Neural cell (in vitro differentiated cells): Measurements from ENCODE around the gene RET. TPM values are rescaled to one million over a fixed set of nuclear protein-coding genes. Genes with fewer than 3 reads are reported as not detected.
A peak's percentile ranks its signal among the peaks of the same experiment; 100 is the strongest.

Experiments
- H2AFZ ChIP-seq: fragments of 200-600, 300-800 bp; sonication (generic), shearing (Covaris generic); 2 replicates; pipeline ENCODE4 v1.6.0; 2014; ENCODE audit warnings: low read depth, mild to moderate bottlenecking, antibody characterized with exemption, low read length, moderate library complexity
- H3F3A ChIP-seq: fragments of 200-600 bp; shearing (Covaris generic); 2 replicates; pipeline ENCODE4 v1.6.1; 2016; ENCODE audit warnings: mild to moderate bottlenecking, moderate library complexity, mixed read lengths, antibody characterized with exemption, low read length; ENCODE audit not compliant: insufficient read depth, poor library complexity, severe bottlenecking
- H3K27ac ChIP-seq: fragments of 200-600, 300-800 bp; sonication (generic), shearing (Covaris generic); 2 replicates; pipeline ENCODE4 v1.5.1; 2014; ENCODE audit warnings: mild to moderate bottlenecking, low read length, moderate library complexity
- H3K27me3 ChIP-seq: fragments of 300-800, 200-600 bp; sonication (generic), shearing (Covaris generic); 2 replicates; pipeline ENCODE4 v1.6.0; 2014; ENCODE audit warnings: mild to moderate bottlenecking, low read depth, low read length, moderate library complexity; ENCODE audit not compliant: insufficient read depth
- H3K36me3 ChIP-seq: fragments of 300-800, 200-600 bp; sonication (generic), shearing (Covaris generic); 2 replicates; pipeline ENCODE4 v1.5.1; 2014; ENCODE audit warnings: mild to moderate bottlenecking, antibody characterized with exemption, low read length, moderate library complexity; ENCODE audit not compliant: insufficient read depth
- H3K4me2 ChIP-seq: fragments of 300-800, 200-600 bp; sonication (generic), shearing (Covaris generic); 2 replicates; pipeline ENCODE4 v1.6.0; 2014; ENCODE audit warnings: mild to moderate bottlenecking, low read length
- H3K4me3 ChIP-seq: fragments of 300-800, 200-600 bp; sonication (generic), shearing (Covaris generic); 2 replicates; pipeline ENCODE4 v1.5.1; 2014; ENCODE audit warnings: mild to moderate bottlenecking, low read length, moderate library complexity
- H3K79me2 ChIP-seq: fragments of 200-600 bp; shearing (Covaris generic); replicated peaks from 2 replicates; pipeline ENCODE4 v1.6.0; 2014; ENCODE audit warnings: mild to moderate bottlenecking, low read length, moderate library complexity; ENCODE audit not compliant: insufficient read depth
- H3K9ac ChIP-seq: fragments of 300-800, 200-600 bp; sonication (generic), shearing (Covaris generic); 2 replicates; pipeline ENCODE4 v1.6.1; 2016; ENCODE audit warnings: mild to moderate bottlenecking, low read length, mixed read lengths
- H3K9me2 ChIP-seq: fragments of 200-600 bp; shearing (Covaris generic); 2 replicates; pipeline ENCODE4 v1.6.1; 2016; ENCODE audit warnings: mild to moderate bottlenecking, low read length, mixed read lengths; ENCODE audit not compliant: insufficient read depth
- H3K9me3 ChIP-seq: fragments of 200-600, 300-800 bp; sonication (generic), shearing (Covaris generic); 2 replicates; pipeline ENCODE4 v1.6.1; 2016; ENCODE audit warnings: mild to moderate bottlenecking, mixed run types, low read length, moderate library complexity, mixed read lengths
- H4K20me1 ChIP-seq: fragments of 200-600 bp; shearing (Covaris generic); 2 replicates; pipeline ENCODE4 v1.6.1; 2016; ENCODE audit warnings: mild to moderate bottlenecking, mixed run types; ENCODE audit not compliant: insufficient read depth
- EP300 ChIP-seq: fragments of 450-650 bp; conservative IDR thresholded peaks from 2 replicates; pipeline ENCODE4 v1.6.1; 2014; ENCODE audit warnings: antibody characterized with exemption, mild to moderate bottlenecking, moderate library complexity; ENCODE audit not compliant: poor library complexity, severe bottlenecking
- EZH2 ChIP-seq: fragments of 200-600, 300-800 bp; shearing (Covaris generic), sonication (generic); IDR thresholded peaks from 2 replicates; pipeline ENCODE4 v1.6.1; 2014; ENCODE audit warnings: antibody characterized with exemption, low read length, borderline replicate concordance, mild to moderate bottlenecking; ENCODE audit not compliant: insufficient read depth, poor library complexity, severe bottlenecking
- MXI1 ChIP-seq: fragments of 450-650 bp; conservative IDR thresholded peaks from 2 replicates; pipeline ENCODE4 v1.6.1; 2014; ENCODE audit warnings: antibody characterized with exemption, mild to moderate bottlenecking; ENCODE audit not compliant: poor library complexity, severe bottlenecking
- POLR2AphosphoS5 ChIP-seq: IDR thresholded peaks from 2 replicates; pipeline ENCODE4 v1.6.1; 2012
- RAD21 ChIP-seq: fragments of 450-650 bp; conservative IDR thresholded peaks from 2 replicates; pipeline ENCODE4 v1.6.1; 2014; ENCODE audit warnings: antibody characterized with exemption, mild to moderate bottlenecking, moderate library complexity
- SMC3 ChIP-seq: fragments of 450-650 bp; conservative IDR thresholded peaks from 2 replicates; pipeline ENCODE4 v1.6.1; 2014; ENCODE audit warnings: antibody characterized with exemption, mild to moderate bottlenecking, moderate library complexity; ENCODE audit not compliant: poor library complexity
- TAF1 ChIP-seq: IDR thresholded peaks from 2 replicates; pipeline ENCODE4 v1.6.1; 2012; ENCODE audit warnings: low read depth
- polyA minus RNA-seq: library from RNA; depleted of rRNA, polyadenylated mRNA; stranded (reverse); fragments of >200 nt; gene quantifications from 2 replicates; pipeline ENCODE4 v1.2.3, GENCODE V29; 2014
- polyA plus RNA-seq: library from polyadenylated mRNA; depleted of rRNA; stranded (reverse); fragments of >200 nt; gene quantifications from 2 replicates; pipeline ENCODE4 v1.2.3, GENCODE V29; 2014
- TF ChIP-seq, protein P1 (sequence below): fragments of 450-650 bp; IDR thresholded peaks from 2 replicates; pipeline ENCODE4 v1.5.1; 2014; ENCODE audit warnings: antibody characterized with exemption, mild to moderate bottlenecking, moderate library complexity; ENCODE audit not compliant: poor library complexity, severe bottlenecking
- TF ChIP-seq, protein P2 (sequence below): IDR thresholded peaks from 2 replicates; pipeline ENCODE4 v1.6.1; 2012; ENCODE audit warnings: borderline replicate concordance

RET gene
- polyA plus RNA-seq = 1.5 and 1.7 TPM in 2 replicates
- 1.4 and 2.7 TPM in 2 replicates for polyA minus RNA-seq

DNA sequence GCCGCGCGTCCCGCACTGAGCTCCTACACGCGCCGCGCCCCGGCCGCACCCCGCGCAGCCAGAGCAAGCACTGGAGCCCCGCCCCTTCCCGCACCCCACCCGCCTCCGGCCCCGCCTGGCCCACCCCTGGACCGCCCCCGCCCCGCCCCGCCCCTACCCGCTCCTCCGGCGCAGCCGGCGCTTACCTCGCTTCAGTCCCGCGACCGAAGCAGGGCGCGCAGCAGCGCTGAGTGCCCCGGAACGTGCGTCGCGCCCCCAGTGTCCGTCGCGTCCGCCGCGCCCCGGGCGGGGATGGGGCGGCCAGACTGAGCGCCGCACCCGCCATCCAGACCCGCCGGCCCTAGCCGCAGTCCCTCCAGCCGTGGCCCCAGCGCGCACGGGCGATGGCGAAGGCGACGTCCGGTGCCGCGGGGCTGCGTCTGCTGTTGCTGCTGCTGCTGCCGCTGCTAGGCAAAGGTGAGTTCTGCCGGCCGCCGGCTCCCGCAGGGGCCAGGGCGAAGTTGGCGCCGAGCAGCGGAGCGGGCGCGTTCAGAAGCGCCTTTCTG lies at the start of gene RET:
TSS of gene RET (plus strand) at position 194 of the 545 bp plus-strand sequence. CDS start at position 384, 190 bp downstream.
- H3K4me2 ChIP-seq = peak within 1 kb of the TSS; percentile 48
- H3F3A ChIP-seq = no peaks in the 10 kb centered on the region
- no peaks in the 10 kb centered on the region for H3K36me3 ChIP-seq
- H4K20me1 ChIP-seq = no peaks in the 10 kb centered on the region
- no peak within 1 kb of the TSS for H2AFZ ChIP-seq
- no peaks in the 10 kb centered on the region for H3K9me3 ChIP-seq
- H3K9ac ChIP-seq = peak within 1 kb of the TSS; percentile 48
- peaks cover 42% of the 10 kb centered on the region for H3K27me3 ChIP-seq
- peak within 1 kb of the TSS; percentile 77 for H3K4me3 ChIP-seq
- H3K9me2 ChIP-seq = no peaks in the 10 kb centered on the region
- peak; percentile 30 for TF ChIP-seq RAD21
- TF ChIP-seq, protein P1, sequence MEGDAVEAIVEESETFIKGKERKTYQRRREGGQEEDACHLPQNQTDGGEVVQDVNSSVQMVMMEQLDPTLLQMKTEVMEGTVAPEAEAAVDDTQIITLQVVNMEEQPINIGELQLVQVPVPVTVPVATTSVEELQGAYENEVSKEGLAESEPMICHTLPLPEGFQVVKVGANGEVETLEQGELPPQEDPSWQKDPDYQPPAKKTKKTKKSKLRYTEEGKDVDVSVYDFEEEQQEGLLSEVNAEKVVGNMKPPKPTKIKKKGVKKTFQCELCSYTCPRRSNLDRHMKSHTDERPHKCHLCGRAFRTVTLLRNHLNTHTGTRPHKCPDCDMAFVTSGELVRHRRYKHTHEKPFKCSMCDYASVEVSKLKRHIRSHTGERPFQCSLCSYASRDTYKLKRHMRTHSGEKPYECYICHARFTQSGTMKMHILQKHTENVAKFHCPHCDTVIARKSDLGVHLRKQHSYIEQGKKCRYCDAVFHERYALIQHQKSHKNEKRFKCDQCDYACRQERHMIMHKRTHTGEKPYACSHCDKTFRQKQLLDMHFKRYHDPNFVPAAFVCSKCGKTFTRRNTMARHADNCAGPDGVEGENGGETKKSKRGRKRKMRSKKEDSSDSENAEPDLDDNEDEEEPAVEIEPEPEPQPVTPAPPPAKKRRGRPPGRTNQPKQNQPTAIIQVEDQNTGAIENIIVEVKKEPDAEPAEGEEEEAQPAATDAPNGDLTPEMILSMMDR = peak; percentile 23
- TF ChIP-seq POLR2AphosphoS5 = no peak
- TF ChIP-seq EZH2 = no peak
- TF ChIP-seq, protein P2, sequence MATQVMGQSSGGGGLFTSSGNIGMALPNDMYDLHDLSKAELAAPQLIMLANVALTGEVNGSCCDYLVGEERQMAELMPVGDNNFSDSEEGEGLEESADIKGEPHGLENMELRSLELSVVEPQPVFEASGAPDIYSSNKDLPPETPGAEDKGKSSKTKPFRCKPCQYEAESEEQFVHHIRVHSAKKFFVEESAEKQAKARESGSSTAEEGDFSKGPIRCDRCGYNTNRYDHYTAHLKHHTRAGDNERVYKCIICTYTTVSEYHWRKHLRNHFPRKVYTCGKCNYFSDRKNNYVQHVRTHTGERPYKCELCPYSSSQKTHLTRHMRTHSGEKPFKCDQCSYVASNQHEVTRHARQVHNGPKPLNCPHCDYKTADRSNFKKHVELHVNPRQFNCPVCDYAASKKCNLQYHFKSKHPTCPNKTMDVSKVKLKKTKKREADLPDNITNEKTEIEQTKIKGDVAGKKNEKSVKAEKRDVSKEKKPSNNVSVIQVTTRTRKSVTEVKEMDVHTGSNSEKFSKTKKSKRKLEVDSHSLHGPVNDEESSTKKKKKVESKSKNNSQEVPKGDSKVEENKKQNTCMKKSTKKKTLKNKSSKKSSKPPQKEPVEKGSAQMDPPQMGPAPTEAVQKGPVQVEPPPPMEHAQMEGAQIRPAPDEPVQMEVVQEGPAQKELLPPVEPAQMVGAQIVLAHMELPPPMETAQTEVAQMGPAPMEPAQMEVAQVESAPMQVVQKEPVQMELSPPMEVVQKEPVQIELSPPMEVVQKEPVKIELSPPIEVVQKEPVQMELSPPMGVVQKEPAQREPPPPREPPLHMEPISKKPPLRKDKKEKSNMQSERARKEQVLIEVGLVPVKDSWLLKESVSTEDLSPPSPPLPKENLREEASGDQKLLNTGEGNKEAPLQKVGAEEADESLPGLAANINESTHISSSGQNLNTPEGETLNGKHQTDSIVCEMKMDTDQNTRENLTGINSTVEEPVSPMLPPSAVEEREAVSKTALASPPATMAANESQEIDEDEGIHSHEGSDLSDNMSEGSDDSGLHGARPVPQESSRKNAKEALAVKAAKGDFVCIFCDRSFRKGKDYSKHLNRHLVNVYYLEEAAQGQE = no peak
- TF ChIP-seq TAF1 = no peak
- TF ChIP-seq MXI1 = peak; percentile 28
- no peak for TF ChIP-seq SMC3
- no peaks in the 10 kb centered on the region for H3K79me2 ChIP-seq
- no peak within 1 kb of the TSS for H3K27ac ChIP-seq

GRCh38 chr10:43027331-43027955 lies 49.4 kb upstream of the RET start:
- Histone ChIP-seq H4K20me1 (no peaks in the 10 kb centered on the region), H2AFZ (no peak overlapping the region), H3K79me2 (no peaks in the 10 kb centered on the region), H3K27ac (no peak overlapping the region), H3K4me3 (no peak overlapping the region), H3K9me2 (no peaks in the 10 kb centered on the region), H3K9me3 (no peaks in the 10 kb centered on the region), H3K27me3 (no peaks in the 10 kb centered on the region), H3K9ac (no peak overlapping the region), H3F3A (no peaks in the 10 kb centered on the region), H3K36me3 (no peaks in the 10 kb centered on the region), H3K4me2 (no peak overlapping the region)
- TF ChIP-seq, protein P2 = no peak
- TF ChIP-seq, protein P1 = no peak
- TF ChIP-seq RAD21 (no peak), POLR2AphosphoS5 (no peak), SMC3 (no peak), MXI1 (no peak), EZH2 (no peak), EP300 (no peak), TAF1 (no peak)
